Nephron progenitor cell (in vitro differentiated cells): Measurements from ENCODE around the gene CYBRD1.

Source experiments
- DNase-seq: peaks from one replicate; pipeline ENCODE4 v3.0.0; 2021
- H3K27ac Mint-ChIP-seq: 2 replicates; pipeline ENCODE4 v1.8.0; 2021; ENCODE audit warnings: mild to moderate bottlenecking, moderate library complexity, mixed read lengths
- H3K27me3 Mint-ChIP-seq: 2 replicates; pipeline ENCODE4 v1.8.0; 2021; ENCODE audit warnings: mild to moderate bottlenecking, low read depth, mixed read lengths; ENCODE audit not compliant: poor library complexity
- H3K36me3 Mint-ChIP-seq: 2 replicates; pipeline ENCODE4 v1.8.0; 2021; ENCODE audit warnings: low read depth, mixed read lengths
- H3K4me1 Mint-ChIP-seq: 2 replicates; pipeline ENCODE4 v1.8.0; 2021; ENCODE audit warnings: mixed read lengths
- H3K4me3 Mint-ChIP-seq: 2 replicates; pipeline ENCODE4 v1.8.0; 2021; ENCODE audit warnings: mild to moderate bottlenecking, moderate library complexity, mixed read lengths
- H3K9me3 Mint-ChIP-seq: 2 replicates; pipeline ENCODE4 v1.8.0; 2021; ENCODE audit warnings: mild to moderate bottlenecking, moderate library complexity, mixed read lengths
- TF ChIP-seq, protein P1 (sequence below): fragments of 200-600 bp; sonication (generic); IDR thresholded peaks from 2 replicates; pipeline ENCODE4 v1.5.0; 2021; ENCODE audit warnings: antibody characterized with exemption

Gene CYBRD1

DNA sequence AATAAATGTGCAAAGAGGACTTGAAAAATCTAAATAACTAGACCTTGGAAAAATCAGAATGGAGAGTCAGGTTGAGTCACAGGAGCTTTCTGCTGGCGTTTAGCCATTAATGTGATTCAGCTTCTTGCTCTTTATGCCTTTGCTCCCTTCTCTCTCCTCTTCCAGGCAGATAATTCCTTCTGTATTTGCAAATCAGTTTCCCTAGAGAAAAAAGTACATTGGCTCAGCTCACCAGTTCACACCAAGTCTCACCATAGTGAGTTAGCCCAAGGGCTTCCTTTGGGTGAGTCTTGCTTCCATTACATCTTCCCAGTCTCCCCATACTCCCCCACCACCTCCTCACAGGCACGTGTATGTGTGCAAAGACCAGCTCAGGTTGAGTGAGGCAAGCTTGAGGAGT lies 73.6 kb downstream of the CYBRD1 start:
- TF ChIP-seq, protein P1, sequence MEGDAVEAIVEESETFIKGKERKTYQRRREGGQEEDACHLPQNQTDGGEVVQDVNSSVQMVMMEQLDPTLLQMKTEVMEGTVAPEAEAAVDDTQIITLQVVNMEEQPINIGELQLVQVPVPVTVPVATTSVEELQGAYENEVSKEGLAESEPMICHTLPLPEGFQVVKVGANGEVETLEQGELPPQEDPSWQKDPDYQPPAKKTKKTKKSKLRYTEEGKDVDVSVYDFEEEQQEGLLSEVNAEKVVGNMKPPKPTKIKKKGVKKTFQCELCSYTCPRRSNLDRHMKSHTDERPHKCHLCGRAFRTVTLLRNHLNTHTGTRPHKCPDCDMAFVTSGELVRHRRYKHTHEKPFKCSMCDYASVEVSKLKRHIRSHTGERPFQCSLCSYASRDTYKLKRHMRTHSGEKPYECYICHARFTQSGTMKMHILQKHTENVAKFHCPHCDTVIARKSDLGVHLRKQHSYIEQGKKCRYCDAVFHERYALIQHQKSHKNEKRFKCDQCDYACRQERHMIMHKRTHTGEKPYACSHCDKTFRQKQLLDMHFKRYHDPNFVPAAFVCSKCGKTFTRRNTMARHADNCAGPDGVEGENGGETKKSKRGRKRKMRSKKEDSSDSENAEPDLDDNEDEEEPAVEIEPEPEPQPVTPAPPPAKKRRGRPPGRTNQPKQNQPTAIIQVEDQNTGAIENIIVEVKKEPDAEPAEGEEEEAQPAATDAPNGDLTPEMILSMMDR = no peak
- no peak for DNase-seq
- Mint-ChIP-seq H3K27ac (no peak overlapping the region), H3K4me1 (no peaks in the 10 kb centered on the region), H3K36me3 (no peaks in the 10 kb centered on the region), H3K27me3 (peaks cover 48% of the 10 kb centered on the region), H3K9me3 (peaks cover 3% of the 10 kb centered on the region), H3K4me3 (no peak overlapping the region)

DNA sequence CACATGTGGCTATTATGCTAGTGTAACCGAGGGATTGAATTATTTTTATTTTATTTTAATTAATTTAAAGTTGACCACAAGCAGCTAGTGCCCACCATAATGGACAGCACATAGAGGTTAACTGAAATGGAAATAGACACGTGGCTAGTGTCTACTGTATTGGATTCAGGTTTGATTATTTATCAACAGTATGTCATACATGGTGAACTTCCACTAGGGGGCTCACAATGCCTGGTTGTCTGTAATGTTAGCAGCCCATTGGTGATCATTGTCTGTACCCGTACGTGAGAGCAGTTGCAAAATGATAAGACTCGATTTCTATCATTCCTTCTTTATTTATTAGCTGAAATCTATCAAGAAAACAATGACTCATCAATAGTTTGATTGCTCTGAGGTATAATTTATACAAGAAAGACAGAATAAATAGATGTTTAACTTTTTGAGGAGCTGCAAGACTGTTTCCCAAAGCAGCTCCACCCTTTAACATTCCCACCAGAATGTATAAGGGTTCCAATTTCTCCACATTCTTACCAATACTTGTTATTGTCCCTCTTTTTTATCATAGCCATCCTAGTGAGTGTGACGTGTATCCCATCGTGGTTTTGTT lies 76.5 kb downstream of the CYBRD1 start:
- Mint-ChIP-seq H3K9me3 (no peaks in the 10 kb centered on the region), H3K36me3 (no peaks in the 10 kb centered on the region), H3K27me3 (peaks cover 40% of the 10 kb centered on the region), H3K4me1 (no peaks in the 10 kb centered on the region), H3K4me3 (no peak overlapping the region), H3K27ac (no peak overlapping the region)
- DNase-seq = peak; percentile 46
- TF ChIP-seq, protein P1 = peak; percentile 79

DNA sequence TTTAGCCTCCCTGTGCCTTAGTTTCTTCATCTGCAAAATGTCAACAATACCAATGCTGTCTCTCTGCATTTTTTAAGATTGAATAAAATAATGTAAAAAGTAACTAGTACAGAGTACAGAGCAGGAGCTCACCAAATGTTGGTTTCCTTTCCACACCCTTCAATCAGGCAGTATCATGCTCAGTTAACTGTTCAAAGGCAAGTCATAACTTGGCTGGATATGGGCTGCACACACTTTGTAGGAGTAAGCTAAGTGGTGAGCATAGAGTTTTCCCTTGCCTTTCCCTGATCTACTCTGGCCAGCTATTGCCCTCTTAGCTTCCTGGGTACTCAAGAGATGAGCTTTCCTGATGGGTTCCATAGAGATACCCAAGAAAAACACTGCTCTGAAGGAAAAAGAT lies 77.9 kb downstream of the CYBRD1 start:
- no peaks in the 10 kb centered on the region for H3K36me3 Mint-ChIP-seq
- DNase-seq = no peak
- H3K27me3 Mint-ChIP-seq = peaks cover 34% of the 10 kb centered on the region
- no peak overlapping the region for H3K4me3 Mint-ChIP-seq
- no peaks in the 10 kb centered on the region for H3K4me1 Mint-ChIP-seq
- TF ChIP-seq, protein P1 = no peak
- H3K27ac Mint-ChIP-seq = no peak overlapping the region
- H3K9me3 Mint-ChIP-seq = no peaks in the 10 kb centered on the region

DNA sequence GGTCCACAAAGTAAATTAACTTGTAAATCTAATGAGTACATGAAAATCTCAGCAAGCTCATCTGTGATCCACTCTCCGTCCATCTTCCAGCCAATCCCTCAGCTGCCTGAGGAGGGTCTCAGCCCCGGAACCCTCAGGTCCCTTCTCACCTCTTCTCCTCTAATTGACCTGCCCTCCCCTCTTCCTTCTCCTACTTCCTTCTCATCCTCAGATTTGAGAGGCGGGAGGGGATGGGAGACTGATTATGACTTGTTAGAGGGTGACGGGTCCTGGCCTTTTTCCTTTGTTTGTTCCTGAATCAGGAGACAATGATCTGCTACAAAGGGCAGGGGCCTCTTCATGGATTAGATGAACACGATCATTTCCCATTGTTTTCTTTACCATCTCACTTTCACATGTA lies 80.1 kb downstream of the CYBRD1 start:
- TF ChIP-seq, protein P1 = no peak
- Mint-ChIP-seq H3K4me1 (no peaks in the 10 kb centered on the region), H3K9me3 (peaks cover 7% of the 10 kb centered on the region), H3K36me3 (no peaks in the 10 kb centered on the region), H3K27me3 (peaks cover 24% of the 10 kb centered on the region), H3K4me3 (no peak overlapping the region), H3K27ac (no peak overlapping the region)
- DNase-seq = no peak
